Measurements from ENCODE around the gene PPP2R3B.

DNA sequence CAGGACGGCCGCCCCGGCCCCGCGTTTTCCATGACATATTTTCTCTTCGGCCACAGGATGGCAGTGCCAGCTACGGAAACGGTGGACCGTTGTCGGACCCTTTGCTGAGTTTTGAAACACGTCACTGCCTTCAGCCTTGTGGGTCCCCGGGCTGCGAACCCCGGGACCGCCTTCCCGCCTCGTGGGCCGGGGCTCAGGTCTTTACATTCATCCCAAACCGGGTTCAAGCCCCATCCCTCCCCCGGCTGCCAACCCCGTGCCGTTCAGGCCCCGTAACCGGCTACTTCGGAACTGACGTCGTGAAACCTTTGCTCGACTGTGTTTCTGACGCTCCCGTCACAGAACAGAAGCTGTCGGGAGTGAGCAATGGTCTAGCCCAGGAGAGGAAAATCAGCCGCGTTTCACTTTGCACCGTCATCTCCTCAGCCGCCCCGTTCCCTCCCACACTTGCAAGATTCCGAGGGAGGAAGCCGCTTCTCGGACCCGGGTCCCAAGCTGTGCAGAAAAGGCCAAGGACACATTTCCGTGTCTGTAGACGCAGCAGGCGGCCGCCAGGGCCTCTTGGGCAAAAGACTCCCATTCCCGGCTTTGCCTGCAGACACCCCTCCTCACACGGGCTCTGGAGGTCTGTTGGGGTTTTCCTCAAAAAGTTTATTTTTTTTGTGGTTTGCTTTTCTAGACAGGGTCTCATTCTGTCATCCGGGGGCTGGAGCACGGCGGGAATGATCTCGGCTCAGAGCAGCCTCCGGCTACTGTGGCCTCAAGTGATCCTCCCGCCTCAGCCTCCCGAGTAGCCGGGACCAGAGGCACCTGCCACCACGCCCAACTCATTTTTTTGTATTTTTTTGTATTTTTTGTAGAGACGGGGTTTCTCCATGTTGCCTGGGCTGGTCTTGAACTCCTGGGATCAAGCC lies 41.4 kb upstream of the PPP2R3B start:
- TF ChIP-seq, protein P1, sequence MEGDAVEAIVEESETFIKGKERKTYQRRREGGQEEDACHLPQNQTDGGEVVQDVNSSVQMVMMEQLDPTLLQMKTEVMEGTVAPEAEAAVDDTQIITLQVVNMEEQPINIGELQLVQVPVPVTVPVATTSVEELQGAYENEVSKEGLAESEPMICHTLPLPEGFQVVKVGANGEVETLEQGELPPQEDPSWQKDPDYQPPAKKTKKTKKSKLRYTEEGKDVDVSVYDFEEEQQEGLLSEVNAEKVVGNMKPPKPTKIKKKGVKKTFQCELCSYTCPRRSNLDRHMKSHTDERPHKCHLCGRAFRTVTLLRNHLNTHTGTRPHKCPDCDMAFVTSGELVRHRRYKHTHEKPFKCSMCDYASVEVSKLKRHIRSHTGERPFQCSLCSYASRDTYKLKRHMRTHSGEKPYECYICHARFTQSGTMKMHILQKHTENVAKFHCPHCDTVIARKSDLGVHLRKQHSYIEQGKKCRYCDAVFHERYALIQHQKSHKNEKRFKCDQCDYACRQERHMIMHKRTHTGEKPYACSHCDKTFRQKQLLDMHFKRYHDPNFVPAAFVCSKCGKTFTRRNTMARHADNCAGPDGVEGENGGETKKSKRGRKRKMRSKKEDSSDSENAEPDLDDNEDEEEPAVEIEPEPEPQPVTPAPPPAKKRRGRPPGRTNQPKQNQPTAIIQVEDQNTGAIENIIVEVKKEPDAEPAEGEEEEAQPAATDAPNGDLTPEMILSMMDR (IDR thresholded peaks at IDR 0.05; ENCODE audit: low read depth, low read length), result no peak
- no peak for TF ChIP-seq EZH2phosphoT487 (IDR thresholded peaks at IDR 0.05; ENCODE audit: low read depth)
